22Rv1 (cell line): ENCODE measurements around the gene CSNK2A3.

ENCODE experiments used
- H3K27ac ChIP-seq: fragments of 450-650 bp; 2 replicates; pipeline ENCODE4 v1.5.1; 2017
- ZFX ChIP-seq: fragments of 450-650 bp; IDR thresholded peaks from 2 replicates; pipeline ENCODE4 v1.6.1; 2017; ENCODE audit warnings: antibody characterized with exemption, borderline replicate concordance
- TF ChIP-seq, protein P1 (sequence below): fragments of 450-650 bp; IDR thresholded peaks from 2 replicates; pipeline ENCODE4 v1.5.1; 2017; ENCODE audit warnings: mild to moderate bottlenecking

The CSNK2A3 gene

DNA sequence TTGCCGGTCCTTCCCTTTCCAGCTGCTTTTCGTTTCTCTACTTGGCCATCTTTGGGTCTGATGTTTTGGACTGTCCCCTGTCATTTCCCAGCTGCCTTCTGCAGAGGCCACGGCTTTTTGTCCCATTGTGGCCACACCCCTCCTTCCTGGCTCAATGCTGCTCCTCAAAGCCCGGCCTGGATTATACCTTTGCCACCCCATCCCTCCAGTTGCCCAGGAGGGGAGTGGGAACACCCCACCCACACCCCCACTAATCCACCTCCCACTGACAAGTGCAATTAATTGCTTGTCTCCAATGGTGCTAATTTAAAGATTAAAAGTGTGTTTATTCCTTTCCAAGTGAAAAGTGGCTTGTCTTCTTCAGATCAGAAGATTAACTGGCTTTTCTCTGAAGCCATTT lies 34.2 kb upstream of the CSNK2A3 start:
- TF ChIP-seq, protein P1, sequence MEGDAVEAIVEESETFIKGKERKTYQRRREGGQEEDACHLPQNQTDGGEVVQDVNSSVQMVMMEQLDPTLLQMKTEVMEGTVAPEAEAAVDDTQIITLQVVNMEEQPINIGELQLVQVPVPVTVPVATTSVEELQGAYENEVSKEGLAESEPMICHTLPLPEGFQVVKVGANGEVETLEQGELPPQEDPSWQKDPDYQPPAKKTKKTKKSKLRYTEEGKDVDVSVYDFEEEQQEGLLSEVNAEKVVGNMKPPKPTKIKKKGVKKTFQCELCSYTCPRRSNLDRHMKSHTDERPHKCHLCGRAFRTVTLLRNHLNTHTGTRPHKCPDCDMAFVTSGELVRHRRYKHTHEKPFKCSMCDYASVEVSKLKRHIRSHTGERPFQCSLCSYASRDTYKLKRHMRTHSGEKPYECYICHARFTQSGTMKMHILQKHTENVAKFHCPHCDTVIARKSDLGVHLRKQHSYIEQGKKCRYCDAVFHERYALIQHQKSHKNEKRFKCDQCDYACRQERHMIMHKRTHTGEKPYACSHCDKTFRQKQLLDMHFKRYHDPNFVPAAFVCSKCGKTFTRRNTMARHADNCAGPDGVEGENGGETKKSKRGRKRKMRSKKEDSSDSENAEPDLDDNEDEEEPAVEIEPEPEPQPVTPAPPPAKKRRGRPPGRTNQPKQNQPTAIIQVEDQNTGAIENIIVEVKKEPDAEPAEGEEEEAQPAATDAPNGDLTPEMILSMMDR: no peak
- TF ChIP-seq ZFX: no peak

DNA sequence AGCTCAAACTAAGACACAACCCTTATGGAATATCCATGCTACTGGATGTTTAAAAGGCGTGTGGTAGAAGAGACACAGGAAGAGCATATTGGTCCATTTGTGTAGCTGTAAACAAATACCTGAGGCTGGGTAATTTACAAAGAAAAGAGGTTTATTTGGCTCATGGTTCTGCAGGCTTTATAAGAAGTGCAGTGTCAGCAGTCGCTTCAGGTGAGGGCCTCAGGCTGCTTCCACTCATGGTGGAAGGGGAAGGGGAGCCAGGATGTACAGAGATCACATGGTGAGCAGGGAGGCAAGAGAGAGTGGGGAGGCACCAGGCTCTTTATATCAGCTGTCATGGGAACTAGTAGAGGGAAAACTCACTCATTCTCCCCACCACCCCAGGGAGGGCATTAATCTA lies 31.8 kb upstream of the CSNK2A3 start:
- H3K27ac ChIP-seq: no peak overlapping the region
- TF ChIP-seq ZFX: no peak
- TF ChIP-seq, protein P1: no peak

More for the DNA sequence above, 34.2 kb upstream of the CSNK2A3 start:
- no peak overlapping the region for H3K27ac ChIP-seq

DNA sequence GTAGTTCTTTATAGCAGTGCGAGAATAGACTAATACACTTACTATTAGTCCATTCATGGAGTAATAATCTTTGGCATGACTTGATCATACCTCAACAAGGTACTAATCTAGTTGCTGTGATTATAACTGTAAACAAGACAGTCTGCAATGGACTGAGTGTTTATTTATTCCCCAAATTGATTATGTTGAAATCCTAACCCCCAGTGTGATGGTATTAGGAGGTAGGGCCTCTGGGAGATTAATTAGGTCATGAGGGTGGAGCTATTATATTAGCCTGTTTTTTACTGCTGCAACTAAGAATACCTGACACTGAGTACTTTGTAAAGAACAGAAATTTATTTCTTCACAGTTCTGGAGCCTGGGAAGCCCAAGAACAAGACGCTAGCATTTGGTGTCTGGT lies 30.9 kb upstream of the CSNK2A3 start:
- no peak for TF ChIP-seq ZFX
- TF ChIP-seq, protein P1: no peak
- no peak overlapping the region for H3K27ac ChIP-seq

DNA sequence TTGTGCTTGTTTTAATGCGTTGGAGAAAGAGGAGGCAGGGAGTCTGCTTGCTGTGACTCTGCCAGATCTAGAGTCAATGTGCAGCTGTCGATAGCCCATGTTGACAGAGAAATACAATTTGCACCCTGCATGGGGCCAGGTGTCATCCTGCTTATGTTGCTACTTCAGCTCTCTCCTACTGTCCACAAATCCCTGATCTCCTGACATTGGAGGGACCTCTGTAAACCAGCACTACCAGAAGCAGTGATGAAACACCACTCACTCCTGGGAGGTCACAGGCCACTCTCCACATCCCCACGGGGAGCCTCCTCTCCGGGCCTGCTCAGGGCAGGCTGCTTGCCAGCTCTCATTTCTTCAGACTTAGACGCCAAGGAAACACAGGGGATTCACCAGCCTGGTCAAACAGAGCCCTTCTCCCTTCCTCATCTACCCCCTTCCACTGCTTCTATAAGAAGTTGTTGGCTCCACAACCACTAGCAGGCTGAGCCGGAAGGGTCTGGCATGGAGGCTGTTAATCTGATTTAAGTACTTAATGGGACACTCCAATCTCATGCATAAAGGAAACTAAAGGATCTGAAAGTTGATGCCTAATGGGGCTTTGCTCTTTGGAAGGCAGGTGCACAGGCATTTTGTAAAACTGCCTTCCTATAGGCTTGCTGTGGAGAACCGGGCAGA lies 29.9 kb upstream of the CSNK2A3 start:
- TF ChIP-seq, protein P1: no peak
- TF ChIP-seq ZFX: no peak
- no peak overlapping the region for H3K27ac ChIP-seq

DNA sequence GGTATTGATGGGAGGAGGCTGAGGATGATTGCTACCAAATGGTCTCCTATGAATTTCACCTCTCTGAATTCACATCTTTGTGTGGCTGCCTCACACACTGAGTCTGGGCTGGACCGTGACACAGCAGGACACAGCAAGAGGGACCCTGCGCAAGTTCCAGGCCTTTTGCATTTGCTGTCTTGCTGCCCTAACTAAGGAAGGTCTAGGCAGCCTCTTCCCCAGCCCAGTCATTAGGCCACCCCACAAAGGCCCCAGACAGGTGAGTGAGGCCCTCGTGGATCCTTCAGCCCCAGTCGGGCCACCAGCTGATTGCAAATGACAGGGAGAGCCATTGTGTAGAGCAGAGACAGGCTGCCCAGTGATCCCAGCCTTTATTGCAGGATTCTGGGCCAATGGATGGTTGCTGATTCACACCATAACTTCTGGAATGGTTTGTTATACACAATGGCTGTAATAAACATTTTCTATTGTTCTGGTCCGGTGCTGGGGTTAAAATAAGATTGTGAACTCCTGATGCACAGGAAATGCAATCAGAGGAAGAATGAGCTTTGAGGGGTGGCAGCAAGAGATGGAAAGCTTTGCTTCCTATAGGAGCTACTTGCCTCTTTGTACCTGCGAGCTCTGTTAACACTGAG lies 28.5 kb upstream of the CSNK2A3 start:
- TF ChIP-seq ZFX: no peak
- TF ChIP-seq, protein P1: no peak
- H3K27ac ChIP-seq: no peak overlapping the region

DNA sequence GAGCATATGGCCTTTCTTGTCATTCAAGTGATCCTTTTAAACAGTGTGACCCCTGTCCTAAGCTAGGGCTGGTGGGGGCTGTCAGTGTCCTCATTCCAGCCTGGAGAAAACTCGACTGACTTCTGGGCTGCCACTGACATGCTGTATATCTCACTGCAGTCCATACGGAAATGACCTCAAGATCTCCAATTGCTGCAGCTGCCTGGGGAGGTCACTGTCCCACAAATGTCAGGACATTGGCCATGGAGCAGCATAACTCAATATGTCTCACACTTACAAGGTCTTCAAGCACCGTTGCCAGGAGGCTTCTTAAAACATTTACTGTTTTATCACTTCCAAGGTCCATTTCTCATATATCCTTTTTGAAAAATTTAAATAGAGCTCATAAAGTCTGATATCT lies 27.8 kb upstream of the CSNK2A3 start:
- no peak for TF ChIP-seq ZFX
- TF ChIP-seq, protein P1: no peak
- H3K27ac ChIP-seq: no peak overlapping the region

DNA sequence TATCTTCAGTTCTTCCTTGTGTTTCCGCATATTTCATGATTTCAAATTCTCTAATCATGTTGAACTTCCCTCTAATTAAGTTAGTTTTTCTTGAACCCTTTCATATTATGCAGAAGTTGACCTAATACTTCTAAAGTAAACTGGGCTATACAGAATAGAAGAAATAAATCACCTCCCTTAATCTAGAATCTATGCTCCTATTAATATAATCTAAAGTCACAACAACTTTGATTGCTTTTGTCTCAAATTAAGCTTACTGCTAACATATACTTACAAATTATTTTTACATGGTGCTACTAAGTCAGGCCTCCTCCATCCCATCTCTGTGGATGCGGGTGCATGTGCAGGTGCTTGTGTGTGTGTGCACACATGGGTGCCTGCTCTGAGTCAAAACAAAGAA lies 27.3 kb upstream of the CSNK2A3 start:
- H3K27ac ChIP-seq: no peak overlapping the region
- no peak for TF ChIP-seq ZFX
